ENCODE data around the gene ZDHHC8.

Gene ZDHHC8

DNA sequence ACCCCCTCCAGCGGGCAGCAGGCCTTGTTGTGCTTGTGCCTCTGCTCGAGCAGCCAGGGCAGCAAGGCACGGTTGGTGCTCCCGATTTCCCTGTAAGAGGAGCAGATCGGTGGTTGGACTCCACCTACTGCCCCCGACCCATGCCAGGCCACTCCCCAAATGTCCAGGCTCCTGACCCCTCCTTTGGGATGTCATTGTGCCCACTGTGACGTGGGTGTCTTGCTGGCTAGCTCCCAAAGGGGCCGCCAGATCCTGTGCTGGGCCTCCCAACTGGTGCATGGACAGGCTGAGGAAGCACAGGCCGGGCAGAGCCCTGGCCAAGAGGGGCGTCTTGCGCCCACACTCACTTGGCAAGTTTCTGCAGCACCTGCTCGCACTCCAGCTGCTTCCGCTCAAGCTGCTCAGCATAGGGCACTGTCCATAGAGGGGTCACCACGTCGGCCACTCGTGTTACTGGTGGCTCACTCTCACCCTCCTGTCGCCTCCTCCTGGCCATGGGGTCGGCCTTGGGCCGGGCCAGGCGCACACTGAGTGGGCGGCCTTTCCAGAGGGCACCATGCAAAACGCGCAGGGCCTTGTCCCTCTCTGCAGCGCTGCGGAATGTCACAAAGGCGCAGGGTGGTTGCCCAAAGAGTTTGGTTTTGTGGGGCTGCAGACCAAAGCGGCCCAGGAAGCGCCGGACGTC, 15.8 kb upstream of the ZDHHC8 start, which contains the start of gene RANBP1:
Gene RANBP1 (plus strand): TSS at position 414 of the 685 bp plus-strand sequence. CDS start 81 bp downstream, at position 495.
- no peak for DNase-seq

DNA sequence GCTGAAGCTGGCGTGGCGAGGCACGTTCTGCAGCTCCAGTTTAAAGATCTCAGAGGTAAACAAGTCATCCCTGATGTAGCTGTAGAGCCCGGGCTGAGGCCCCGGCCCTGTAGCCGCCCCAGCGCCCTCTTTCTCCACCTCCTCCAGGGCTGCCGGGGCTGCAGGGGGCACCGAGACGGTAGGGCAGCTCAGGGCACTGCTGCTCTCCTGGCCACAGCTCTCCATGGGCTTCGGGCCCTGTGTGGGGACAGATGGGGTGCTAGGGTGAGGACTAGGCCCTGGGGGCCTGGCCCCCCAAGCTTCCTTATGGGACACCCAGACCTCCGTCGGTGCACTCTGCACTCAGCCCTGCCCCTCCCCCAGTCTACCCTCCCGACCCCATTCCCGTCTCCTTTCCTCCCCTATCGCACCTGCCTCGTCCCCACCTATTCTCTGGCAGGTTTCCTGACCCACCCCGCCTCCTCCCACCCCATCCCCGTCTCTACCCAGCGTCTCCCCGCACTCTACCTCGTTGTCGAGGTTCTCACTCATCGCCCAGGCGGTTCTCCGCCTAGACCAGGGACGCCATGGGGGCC, 15.1 kb upstream of the ZDHHC8 start:
- DNase-seq: no peak

DNA sequence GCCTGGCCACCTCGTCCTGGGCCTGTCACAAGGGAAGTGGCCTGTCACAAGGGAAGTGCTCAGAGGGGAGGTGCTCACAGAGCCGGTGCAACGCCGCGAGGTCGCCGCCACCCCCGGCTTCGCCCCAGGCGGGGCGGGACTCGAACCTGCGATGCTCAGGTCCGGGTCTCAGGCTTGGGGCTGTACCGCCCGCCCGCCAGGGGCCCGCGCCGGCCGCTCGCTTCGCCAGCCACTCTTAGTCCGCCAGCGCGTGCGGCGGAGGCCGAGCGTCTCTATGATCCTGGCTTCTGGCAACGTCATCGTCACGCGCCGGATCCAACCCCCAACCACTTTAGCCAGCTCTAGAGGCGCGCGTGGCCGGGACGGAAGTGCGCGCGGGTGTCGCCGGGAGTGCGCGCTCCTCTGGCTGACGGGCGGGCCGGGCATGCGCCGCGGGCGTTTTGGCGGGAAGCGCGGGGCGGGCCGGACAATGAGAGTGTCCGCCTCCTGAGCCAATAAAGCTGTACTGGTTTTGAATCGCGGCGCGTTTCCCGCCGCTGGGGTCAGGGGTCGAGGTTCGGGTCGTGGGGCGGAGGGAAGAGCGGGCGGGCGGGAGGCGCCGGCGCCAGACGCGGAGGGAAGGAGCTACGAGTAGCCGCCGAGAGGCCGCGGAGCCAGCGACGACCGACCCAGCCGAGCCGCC, 14.5 kb upstream of the ZDHHC8 start, which contains the start of gene TRMT2A:
Gene TRMT2A (minus strand): TSS at position 276 of the 682 bp plus-strand sequence. CDS start 320 bp downstream, outside the sequence.
- peak; percentile 97 for DNase-seq

DNA sequence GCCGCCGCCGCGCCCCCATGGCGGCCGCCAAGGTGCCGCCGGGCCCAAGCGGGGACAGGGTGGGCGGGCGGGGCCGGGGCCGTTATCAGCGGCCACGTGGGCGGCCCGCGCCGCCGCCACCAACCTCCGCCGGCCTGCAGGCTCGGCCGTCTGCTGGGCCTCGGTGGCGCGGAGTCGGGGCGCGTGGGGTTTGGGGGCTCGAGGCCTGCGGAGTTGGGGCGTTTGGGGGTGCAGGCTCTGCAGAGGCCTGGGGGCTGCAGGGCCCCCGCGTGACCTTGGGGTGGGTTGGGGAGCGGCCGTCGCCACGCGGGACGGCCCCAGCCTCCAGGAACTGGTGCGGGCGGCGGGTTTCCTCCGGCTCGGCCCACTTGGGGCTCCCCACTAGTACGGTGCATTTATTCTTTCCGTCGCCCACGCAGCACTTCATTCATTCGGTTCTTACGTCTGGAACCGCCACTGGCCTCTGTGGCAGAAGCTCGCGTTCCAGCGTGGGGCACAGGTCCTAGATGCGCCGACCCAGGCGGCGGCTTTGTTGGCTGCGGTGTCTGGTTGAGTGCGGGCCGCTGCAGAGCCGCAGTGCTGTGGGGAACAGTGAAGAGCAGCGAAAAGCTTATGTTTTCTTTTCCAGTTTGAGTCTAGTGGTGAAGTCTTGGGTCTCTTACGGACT, 13.8 kb upstream of the ZDHHC8 start:
- DNase-seq: peak; percentile 87

DNA sequence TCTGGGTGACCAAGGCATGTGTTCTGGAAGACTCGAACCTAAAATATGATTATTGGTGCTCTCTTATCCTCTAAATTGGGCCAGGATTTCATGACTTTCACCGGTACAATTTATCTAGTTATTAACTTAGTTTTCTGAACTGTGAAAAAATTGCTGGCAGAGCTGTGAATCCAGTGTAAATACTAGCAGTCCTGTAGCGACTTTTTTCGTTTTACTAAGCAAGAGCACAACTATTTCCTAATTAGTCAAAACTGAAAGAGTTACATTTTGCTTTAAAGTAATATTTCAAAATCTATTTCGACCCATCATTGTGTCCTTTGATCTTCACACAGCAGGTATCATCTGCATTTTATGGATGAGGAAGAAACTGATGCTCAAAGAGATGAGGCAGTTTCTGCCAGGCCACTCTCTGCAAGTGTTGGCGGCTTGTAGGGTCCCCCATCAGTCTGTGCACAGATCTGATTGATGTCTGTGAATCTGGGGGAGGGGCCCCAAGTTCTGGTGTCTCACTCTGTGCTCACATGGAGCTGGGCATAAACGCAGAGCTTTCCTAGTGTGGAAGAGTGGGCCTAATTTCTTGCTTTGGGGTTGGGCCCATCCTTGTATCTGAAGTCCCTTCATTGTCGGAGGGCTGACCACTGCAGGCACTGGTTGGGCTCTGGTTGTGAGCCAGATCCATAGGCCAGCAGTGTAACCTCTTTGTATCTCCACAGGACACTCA, 13.1 kb upstream of the ZDHHC8 start:
- no peak for DNase-seq

DNA sequence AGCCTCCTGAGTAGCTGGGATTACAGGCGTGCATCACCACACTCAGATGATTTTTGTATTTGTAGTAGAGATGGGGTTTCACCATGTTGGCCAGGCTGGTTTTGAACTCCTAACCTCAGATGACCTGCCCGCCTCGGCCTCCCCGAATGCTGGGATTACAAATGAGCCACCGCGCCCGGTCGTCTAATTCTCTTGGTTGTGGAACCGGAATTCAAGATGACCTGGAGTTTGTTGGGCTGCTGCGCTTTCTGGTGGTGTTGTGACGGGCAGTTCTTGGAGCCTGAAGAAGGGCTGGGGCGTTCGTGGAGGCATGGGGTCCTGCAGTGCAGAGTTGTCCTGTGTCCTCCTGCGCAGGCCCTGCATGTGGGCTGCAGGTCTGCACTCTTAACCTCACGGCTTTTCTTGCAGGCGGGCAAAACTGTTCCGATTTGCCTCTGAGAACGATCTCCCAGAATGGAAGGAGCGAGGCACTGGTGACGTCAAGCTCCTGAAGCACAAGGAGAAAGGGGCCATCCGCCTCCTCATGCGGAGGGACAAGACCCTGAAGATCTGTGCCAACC, 9.7 kb upstream of the ZDHHC8 start:
- no peak for DNase-seq

DNA sequence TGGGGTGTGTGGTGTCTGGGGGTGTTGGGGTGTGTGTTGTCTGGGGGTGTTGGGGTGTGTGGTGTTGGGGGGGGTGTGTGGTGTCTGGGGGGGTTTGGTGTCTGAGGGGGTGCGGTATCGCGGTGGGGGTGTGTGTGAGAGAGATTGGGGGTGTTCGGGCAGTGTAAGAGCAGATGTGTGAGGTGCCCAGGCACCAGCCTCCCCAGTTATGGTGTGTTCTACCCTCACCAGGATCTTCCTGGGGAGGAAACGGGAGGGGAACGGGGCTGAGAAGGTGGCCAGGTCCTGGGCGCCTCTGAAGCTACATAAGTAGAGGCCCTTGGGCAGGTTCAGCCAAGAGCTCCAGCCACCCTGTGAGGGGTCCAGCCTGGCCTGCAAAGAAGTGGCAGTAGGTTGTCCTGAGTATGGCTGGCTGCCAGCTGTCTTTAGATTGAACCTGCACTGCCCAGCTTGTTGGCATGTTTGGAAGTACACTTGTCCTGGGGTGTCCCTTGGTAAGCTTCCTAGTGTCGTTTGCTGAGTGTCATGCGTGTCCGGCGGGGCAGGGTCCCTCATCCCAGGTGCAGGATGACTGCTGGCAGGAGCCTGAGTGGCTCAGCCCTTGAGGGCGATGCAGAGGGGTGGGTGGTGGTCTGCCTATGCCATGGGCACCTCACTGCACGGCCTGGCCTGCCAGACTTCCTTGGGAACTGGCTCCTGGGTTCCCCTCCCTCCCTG, 8.1 kb upstream of the ZDHHC8 start:
- DNase-seq: no peak

DNA sequence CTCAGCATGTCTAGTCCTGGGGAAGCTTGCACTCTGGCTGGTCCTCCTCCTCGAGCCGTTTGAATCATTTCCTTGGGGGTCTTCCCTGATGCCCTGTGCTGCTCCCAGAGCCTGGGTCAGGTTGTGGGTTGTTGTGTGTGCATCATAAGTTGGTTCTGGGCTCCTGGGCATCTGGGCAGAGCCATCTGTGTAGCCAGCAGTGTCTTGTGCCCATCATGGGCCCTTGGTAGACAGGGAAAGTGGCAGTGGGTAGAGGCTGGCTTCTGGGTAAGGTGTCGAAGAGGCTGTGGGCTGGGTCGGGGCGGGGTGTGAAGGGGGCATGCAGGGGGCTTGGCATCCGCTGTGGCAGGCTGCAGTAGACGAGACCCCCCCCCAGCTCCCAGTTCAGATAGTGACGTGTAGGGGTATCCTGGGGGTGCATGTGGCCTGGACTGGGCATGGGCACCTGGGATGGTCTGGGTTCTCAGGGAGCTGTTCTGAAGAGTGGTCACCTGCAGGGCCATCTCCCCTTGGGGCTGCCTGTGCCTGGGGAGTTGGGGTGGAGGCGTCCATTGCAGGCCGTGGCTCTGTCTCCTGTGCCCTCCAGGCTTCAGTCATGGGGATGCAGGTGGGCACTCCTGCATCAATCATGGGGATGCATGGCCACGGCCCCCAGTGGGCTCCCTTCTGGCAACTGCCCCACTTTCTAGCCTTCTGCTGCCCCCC, 7.4 kb upstream of the ZDHHC8 start:
- no peak for DNase-seq

DNA sequence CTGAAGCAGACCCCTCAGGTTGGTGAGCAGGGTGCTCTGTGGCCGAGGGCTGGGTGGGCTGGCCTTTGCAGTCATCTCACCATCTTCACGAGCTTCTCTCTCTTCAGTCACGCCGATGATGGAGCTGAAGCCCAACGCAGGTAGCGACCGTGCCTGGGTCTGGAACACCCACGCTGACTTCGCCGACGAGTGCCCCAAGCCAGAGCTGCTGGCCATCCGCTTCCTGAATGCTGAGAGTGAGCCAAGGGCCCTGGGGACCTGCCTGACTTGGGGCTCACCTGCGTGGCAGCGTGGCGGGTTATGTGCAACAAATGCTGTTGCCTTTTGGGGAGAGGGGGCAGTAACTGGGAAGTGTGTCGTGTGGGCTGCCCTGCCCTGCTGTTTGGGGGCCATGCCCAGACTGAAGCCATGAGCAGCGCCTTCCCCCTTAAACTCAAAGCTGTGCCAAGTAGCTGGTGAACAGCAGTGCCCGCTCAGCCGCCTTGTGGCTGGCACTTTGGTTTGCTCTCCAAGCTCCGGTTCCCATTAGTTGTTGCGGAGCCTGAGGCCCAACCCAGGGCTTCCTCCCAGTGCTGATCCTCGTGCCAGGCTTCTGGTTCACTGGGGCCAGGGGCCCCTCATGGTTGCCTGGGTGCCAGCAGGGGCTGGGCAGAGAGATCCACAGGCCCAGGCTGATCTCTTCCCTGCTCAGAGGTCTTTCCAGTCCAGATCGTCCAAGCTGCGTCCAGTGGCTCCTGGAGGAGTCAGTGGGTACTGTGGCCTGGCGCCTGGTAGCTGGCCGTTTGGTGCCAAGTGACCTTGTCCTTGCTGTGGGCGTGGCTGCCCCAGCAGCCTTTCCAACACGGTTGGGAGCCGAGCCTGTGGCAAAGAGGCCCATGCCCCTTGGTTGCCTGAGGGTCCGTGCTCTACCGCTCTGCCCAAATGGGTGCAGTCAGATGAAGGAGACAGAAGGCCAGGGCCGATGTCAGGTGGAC, 6.1 kb upstream of the ZDHHC8 start:
- DNase-seq: no peak

DNA sequence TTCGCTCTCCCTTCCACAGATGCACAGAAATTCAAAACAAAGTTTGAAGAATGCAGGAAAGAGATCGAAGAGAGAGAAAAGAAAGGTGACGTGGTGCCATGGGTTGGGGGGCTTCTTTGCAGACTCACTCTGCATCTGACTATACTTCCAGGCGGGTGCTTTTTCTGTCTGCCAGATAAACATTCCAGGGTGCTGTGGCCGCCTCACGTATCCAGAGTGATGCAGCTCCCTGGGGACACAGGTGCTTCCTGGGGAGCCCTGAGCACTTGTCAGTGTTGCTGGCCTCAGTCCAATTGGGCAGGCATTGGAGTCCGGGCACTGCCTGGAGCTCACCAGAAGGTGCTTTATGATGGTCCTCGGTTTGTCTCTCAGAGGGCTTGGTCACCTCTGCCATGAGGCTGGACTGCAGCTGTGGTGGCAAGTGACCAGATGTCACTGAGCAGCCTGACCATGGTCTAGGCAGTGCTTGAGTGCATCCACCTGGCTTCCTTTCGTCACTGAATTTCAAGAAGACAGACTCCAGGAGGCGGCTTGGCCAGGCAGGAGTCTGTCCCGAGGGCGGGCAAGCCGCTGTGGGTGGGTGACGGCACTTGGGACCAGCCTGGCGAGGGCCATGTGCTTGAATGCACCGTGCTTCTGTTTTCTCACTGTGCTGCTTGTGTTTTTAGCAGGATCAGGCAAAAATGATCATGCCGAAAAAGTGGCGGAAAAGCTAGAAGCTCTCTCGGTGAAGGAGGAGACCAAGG, 5.1 kb upstream of the ZDHHC8 start:
- no peak for DNase-seq

DNA sequence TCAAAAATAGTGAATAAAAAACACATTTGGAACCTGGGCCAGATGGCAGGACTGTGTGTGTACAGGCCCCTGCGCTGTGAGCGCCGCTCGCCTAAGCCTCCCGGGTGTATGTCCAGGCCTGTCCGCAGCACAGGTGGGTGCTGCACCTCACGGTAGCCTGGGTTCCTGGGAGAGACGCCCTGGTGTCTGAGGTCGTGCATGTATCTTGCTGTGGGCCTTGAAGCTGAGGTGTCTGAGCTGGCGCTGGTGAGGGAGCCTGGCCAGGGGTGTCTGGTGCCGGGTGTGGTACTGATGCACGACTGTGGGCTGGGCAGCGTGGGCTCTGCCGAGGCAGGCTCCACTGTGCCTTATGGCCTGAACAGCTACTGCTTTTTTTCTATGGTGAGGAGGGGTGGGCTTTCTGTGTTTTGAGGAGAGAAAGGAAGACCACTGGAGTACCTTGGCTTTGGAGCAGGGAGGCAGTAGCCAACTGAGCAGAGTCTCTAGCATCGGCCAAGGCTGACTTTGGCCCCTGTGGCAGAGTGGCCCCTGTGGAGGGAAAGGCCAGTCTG, 4.2 kb upstream of the ZDHHC8 start:
- DNase-seq: no peak

DNA sequence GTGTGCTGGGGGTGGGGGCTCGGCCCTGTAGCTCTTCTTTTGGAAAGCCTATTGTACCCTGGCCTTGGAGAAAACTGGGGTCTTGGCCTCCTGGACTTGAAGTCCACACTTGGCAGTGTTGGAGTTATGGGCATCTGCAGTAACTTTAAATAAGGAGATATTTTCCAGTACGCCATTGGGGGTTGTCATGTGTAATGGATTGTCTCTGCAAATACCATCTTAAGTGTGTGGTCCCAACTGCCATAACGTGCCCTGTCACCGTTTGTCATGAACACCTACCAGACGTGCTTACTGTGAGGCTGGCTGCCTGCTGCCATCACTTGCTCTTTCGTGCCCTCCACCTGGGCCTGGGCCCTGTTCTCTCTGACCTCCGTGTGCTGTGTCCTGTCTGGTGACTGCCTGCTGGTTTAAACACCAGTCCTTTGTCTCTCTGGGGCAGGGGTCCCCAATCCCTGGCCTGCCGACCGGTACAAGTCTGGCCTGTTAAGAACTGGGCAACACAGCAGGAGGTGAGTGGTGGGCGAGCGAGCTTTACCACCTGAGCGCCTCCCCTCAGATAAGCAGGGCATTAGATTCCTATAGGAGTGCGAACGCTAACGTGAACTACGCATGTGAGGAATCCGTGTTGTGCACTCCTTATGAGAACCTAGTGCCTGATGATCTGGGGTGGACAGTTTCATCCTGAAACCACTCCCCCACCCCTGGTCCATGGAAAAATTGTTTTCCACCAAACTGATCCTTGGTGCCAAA, 3.6 kb upstream of the ZDHHC8 start:
- DNase-seq: no peak

DNA sequence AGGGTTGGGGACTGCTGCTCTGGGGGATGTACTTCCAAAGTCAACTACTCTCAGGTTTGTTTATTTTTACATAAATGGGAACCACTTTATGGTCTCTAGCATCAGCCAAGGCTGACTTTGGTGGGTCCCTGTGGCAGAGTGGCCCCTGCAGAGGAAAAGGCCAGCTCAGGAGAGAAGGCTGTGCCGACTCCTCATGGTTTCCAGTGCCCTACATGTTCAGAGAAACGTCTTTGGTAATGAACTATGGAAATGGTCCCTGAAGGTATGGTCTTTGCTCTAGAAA, 3.0 kb upstream of the ZDHHC8 start:
- no peak for DNase-seq

DNA sequence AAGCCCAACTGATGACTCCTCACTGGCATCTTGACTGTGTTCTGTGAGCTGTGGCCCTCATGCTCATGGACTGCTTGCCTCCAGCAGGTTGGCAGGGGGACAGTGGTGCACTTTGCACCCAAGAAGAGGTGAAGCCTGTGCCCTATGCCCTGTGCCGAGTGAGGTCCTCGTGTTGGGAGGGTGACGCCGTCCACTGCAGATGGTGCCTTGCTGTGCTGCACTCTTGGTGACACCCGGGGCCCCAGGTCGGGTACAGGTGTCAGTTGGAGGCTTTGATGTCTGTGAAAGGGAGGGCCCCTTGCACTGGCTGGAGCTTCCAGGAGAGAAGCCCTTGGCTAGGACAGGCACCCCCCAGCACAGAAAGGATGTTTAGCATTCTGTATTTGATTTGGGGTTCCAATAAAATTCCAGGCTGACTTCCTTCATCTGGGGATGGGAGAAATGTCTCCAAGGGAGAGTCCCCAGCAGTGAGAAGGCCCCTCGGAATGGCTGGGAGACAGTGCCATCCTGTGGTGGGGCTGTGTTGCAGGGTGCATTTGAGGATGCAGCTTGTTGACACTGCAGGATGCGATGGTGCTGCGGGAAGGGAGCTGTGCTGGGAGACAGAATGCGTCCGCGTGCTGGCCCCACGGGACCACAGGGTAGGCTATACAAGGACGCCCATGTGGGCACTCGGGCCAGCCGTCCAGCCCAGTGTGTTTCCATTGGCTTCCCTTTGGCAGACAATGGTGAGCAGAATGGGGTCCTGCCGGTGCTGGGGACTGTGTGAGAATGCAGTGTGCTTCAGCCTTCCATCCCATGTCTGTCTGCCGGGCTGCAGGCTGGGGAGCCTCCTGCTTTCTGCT, 2.5 kb upstream of the ZDHHC8 start:
- DNase-seq: peak; percentile 61

DNA sequence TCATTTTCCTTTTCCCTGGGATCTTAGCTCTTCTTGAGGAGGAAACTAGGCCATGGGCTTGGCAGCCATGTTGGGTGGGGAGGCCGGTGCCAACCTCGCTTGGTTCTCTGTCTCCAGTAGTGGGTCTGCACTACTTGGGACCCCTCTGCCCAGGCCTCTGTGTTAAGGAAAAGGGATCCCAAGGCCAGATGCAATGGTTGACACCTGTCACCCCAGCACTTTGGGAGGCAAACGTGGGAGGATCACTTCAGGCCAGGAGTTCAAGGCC, 1.9 kb upstream of the ZDHHC8 start:
- DNase-seq: no peak

DNA sequence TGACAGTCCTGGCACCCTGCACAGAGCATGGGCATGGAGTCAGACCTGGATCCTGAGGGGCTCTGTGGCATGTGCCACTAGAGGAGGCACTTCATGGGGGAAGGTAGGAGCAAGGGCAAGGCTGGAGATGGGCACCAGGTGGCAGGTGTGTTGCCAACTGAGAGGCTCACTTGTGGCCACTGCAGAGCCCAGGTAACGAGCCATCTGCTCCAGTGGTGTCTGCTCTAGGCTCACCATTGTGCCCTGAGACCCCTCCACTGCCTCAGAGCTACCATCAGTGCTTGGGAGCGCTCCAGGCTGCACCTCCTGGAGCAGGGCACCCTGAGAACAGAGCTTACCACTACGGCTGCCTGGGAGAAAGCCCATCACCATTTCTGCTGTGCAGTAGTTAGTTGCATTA, 1.3 kb upstream of the ZDHHC8 start:
- no peak for DNase-seq

DNA sequence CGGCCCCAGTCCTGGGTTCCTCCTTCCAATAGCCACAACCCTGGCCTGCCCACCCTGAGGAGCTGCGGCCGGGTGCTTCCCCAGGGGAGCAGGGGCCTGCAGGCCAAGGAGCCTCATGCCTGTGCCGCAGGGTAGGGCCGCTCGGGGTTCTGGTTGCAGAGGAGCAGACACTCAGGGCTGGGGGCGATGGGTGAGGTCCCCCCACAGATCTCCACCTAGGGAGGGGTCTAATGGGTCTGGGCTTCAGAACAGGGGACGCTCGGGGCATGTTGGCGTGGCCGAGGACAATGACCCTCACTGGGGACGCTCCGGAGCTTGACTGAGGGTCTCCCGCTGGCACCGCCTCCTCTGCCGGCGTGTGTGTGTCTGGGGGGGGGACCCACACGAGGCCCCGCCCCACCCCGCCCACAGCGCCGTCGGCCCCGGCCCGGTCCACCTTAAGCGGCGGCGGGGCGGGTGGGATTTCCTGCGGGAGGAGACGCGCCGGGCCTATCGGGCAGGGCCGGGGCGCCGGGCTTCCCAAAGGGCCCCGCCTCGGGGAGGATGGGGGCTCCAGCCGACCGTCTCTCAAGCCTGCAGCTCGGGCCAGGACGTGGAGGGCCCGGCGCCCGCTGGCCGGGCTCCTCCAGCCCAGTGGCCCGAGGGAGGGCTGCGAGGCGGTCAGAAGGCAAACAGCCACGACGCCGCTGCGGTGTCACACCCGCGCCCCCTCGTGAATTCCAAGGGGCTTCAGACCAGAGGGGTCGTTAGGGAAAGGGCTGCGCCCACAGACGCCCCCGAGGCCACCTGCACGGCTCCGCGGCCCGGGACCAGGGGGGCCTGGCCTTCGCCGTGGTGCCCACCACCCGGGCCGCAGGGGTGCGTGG, 640 bp upstream of the ZDHHC8 start:
- DNase-seq: peak; percentile 84

Measured in stimulated activated CD4-positive, alpha-beta T cell treated with anti-CD3 and anti-CD28 coated beads, Interleukin-4, amount 100 ng/mL, for 24 hours (primary cell).